ENCODE data around the gene GPRIN2. TPM values are rescaled to one million over a fixed set of nuclear protein-coding genes. Genes with fewer than 3 reads are reported as not detected.

Gene GPRIN2
- total RNA-seq, 1 donor from 2014 or later = not detected

DNA sequence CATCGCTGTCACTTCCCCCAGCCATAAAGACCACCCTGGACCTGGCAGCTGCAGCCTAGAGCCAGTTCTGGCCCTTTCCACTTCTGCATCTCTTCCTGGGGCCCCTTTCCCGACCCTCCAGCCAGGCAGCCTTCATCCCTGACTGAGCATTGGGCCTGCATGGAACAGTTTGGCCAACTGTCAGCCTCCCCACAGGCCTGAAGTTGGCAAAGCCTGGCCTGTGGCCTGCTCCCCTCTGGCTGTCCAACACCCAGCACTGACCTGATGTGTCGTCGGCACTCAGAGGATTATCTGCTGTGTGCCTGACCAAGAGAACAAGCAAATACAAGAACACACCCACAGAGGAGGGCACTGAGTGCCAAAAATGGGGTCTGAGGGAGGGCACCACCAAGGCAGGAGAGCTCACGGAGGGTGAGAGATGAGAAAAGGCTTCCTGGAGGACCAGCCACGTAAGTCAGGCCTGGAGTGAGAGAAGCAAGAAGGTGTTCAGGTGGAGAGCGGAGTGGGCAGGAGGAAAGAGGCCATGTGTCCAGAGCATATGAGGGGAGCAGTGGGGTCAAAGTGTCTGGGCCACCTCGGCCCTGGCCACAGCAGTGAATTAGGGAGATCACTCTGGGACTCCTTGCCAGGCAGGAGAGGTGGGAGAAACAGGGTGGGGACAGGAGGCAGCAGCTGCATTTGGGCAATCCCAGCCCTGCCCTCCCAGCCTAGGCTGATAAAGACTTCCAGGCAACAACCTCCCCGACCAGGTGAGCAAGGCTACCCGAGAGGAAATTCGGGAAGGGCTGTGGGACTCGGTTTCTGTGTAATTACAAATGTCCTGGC lies 4.5 kb downstream of the GPRIN2 start:
- intact Hi-C loops (cut with DNase I) = no loop called here
- ATAC-seq = no peak

DNA sequence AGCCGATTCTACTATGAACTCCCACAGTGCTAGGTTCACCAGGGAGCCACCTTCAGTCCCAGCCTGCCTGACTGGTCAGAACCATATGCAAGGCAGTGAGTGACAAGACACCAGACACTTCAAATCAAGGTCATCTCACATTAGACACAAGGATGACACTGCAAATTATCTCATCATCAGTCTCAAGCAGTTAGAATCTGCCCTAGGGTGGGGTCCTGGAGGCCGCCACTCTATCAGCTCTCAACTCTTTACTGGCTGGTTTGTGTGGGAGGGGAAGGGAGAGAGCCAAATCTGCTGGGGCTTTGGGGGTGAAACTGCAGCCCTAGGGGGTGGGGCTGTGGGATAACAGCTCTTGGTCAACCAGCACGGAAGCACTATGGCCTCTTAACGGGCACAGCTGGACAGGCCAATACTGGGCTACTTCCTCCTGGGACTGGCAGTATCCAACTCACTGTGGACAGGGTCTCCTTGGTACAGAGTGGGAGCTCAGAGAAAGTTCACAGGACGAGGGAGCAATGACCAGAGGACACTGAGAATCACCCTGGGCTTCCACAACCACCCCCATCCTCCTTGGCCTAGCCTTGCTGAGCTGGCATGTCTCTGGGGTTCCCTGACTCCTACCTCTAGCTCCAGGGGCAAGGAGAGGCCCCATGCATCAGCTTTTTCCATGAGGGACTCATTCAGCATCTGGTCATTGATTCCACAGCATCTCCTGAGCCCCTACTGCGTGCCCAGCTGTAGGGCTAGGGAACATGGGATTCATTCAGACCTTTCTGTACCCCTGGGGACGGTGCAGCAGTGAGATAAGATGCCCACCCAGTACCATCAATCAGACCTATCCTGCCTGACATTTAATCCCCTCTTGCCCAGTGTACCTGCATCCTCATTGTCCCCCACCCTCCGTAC lies 5.4 kb downstream of the GPRIN2 start:
- intact Hi-C loops (cut with DNase I) = no loop called here
- no peak for DNase-seq (ENCODE audit: missing footprints)
- no peak for ATAC-seq

More for the DNA sequence above, 4.5 kb downstream of the GPRIN2 start:
- DNase-seq (ENCODE audit: missing footprints) = peak; percentile 66

DNA sequence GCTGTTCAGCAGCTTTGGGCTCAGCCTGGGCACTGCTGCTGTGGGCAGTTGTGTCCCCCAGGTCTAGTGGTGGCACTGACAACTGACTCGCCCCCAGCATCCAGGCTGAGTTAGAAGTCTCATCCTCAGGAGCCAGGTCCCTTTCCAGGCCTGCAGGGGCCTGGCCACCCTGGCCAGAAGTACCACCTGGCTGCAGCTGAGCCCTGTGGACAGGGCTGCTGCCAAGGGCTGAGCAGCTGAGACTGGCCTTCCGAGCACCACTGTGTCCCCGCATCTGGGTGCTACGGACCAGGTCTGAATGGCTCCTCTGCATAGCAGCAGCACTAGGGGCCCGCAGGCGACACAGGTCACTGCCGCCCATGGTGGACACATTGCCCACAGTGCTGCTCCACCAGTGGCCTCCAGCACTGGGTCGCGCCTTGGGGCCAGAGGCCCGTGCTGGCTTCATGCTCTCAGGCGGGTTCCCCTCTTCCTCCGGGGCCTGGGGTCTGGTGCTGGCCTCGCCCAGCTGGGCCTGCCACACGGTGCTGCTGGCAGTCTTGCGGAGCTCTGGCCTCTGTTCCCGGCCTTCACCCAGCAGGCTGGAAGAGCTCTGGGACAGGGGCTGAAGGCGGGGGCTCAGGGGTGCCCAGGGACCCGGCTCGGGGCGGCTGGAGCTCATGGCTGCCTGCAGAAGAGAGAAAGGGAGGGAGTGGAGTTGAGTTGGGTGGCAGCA lies 6.2 kb downstream of the GPRIN2 start:
- DNase-seq (ENCODE audit: missing footprints) (peak; percentile 74), ATAC-seq (no peak)
- intact Hi-C loops (cut with DNase I) = no loop called here

DNA sequence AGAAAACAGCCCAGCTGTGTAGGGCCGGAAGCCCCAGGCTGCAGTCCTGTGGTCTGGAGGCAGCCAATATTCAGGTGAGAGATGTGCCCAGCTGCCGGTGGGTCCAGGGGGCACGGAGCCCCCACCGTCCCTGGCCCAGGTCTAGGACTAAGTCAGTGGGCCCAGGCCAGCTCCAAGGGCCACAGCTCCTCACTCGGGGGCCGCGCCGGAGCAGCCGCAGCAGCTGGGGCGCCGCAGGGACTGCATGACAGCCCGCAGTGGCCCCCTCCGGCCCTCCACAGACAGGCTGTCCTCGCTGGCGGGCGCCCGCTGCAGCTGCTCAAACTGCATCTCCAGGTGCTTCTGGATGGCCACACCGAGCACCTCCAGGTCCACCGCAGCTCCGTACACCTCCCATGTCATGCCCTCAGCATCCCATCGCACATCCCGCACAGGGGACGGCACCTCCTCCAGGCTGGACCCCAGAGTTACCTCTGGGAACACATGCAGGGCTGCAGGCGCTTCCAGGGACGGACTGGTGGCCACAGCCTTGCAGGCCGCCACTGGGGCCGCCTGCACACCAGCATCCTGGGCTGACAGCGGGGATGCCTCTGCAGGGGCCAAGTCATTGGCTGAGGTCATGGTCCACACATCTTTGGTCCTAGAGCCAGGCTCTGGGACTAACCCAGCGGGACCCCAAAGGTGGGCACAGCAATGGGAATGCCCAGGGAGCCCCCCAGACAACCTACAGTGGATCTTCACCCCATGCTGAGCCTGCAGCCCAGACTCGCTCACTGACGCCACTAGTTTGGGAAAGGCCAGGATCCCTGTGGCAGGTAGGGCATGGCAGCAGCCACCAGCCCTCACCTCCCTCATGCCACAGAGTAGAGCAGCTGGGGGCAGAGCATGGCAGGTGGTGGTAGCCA lies 7.0 kb downstream of the GPRIN2 start:
- no peak for ATAC-seq
- intact Hi-C loops (cut with DNase I) = no loop called here
- peak; percentile 68 for DNase-seq (ENCODE audit: missing footprints)

DNA sequence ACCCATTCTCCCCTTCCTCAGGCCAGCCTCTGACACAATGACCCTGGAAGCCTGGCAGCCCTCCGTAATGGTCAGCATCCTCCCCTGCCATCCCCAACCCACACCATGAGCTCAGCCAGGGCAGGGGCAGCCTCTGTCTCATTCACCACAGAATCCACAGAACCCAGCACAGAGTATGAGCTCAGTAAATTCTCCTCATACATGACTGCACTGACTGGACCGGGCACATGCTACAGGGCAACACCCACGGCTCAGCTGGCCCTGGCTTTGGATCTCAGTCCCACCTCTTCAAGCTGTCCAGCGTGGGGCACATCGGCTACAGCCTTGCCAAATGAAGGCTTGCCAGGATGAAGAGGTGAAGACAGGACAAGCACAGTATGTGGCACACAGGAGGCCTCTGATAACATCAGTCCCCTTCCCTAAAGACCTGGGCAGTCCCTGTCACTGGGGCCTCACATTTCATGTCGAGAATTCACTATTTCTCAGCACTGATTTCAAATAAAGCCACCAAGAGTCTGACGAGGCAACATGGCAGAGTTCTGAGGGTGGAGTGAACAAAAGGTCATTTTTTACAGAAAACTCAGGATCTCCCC lies 7.9 kb downstream of the GPRIN2 start:
- DNase-seq (ENCODE audit: missing footprints) = peak; percentile 62
- intact Hi-C loops (cut with DNase I) = no loop called here
- no peak for ATAC-seq

DNA sequence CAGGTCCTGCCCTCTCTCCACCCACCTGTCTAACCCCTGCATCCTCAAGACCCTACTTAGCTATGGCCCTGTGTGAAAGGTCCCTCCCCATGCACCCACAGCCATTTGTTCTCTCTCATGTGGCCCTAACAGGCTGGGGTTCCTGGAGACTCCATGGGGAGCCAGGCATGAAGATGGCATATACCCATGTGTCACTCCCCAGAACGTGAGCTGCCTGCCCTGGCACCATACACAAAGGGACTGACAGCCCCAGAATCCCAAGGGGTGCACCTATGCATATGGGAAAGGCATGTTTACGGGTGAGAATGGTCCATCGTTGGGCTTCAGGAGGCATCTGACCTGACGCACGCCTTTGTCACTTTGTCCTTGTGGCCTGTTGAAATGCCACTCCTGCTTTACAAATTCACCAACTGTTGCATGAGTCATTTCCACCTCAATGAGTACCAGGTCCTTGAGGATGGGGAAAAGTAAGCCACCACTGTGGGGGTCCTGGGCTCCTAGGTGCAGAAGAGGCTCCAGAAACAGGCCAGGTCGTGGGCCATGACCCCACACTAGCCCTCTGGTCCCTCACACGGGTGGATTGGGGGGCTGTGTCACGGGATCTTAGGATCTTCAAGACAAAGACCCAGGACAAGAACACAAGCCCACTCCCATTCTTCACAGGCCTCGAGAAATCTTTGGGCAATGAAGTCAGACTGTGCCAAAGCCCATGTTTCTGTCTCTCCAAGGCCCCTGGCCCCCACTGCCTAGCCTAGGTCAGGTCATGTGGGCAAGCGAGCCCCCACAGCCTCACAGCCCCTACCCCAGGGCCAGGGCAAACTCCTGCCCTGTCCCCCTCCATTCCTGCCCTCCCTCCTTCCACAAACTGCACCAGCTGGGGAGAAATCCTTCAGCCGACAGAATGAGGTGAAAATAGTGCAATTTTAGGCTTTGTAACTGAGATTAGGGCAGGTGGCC lies 8.6 kb downstream of the GPRIN2 start:
- intact Hi-C loops (cut with DNase I) = no loop called here
- no peak for ATAC-seq
- DNase-seq (ENCODE audit: missing footprints) = peak; percentile 69

DNA sequence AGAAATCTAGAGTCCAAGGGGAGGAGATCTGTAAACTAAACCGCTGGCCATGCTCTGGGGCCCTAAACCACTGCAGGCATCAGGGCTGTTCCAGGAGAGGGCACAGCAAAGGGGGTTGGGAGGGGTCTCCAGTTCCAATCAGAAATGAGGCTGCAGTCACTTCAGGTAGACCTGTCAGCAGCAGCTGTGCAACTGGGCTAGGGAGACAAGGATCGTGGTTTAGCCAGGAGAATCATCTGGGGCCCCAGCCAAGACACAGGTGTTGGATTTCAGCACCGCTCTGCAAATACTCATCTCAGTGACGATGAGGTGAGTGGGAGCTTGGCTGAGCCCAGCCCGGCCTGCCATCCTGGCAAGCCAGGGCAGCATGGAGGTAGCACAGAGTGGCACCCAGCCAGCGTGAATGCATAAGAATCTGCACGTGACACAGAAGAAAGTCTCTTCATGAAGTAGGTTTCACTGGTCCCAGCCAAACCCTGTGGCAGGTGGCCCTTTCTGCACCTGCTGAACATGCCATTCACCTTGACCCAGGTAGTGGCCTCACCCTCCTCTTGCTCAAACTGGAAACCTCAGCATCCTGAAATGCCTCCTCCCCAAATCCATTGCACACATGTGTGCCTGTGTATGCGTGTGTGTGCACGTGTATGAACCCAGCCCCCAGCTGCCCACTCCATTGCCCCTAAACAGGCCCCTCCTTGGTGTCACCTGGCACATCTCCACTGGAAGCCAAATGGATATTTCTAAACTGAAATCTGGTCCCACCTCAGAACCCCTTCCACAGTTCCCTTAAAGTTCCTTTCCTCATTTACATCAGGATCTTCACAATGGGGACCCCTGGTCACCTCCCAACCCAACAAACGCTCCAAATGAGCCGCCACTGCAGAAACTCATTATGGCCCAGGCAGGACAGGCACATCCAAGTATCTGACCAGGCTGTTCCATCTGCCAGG lies 9.6 kb downstream of the GPRIN2 start:
- DNase-seq (ENCODE audit: missing footprints) (no peak), ATAC-seq (no peak)
- intact Hi-C loops (cut with DNase I) = no loop called here

DNA sequence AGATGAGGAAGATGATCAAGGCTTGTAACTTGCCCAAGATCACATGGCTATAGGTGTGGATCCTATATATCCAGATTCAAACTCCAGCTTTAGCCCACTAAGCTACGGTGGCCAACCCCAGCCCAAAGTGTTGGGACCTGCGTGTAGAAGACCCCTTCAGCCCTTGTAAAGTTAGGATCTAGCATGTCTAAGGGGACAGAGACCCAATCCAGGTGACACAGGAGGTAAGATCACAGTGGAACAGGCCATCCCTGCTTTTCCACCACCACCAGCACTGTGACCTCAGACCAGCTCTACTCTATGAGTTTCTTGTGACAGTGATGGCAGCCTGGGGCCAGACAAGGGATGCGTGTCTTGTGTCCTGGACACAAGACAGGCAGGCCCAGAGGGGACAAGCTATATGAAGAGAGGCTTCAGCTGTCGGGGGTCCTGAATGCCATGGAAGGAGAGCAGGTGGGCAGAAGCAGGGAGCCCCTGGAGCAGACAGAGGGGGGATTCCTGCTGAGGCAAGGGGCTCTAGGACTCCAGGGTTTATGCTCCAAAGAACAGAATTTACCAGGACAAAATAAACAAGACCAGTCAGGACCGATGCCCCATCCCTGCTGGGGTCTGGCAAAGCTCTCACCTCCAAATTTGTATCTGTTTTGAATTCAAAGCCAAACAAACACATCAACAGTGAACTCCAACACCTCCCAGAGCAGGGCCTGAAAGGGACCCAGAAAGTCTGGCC lies 10.4 kb downstream of the GPRIN2 start:
- ATAC-seq = no peak
- peak; percentile 68 for DNase-seq (ENCODE audit: missing footprints)
- intact Hi-C loops (cut with DNase I) = no loop called here

DNA sequence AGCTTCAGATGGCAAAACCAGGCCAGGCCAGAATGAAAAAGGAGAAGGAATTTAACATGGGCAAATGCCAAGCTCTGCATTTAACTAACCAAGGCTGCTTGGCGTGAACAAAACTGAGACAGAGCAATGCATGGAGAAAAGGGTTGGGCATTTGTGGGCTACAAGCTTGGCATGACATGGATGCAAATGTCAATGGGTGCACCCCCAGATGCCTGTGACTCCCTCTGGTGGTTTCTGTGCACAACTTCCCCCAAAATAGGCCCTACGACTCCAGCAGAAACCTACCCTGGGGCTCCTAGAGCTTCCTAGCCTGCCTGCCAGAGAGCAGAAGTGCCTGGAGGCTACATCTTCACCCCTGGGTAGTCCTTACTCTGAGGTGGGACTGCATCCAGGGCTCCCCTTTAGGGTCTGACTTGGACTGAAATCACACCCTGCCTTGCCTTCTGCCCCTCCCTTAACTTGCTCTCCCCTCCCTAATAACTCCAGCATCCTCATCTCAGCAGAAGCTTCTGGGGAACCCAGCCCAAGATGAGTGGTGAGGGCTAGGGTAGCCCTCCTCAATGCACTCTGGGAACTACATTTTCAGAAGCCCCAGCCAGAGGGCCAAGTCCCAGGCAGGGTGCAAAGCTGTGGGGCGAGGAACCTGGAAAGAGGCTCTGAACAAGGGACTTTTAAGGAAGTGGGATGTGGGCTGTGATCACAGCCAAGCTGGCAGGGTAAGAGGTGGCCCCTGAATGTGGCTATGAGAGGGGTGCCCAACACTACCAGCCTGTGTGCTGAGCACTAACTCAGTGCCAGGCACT lies 11.3 kb downstream of the GPRIN2 start:
- DNase-seq (ENCODE audit: missing footprints) (peak; percentile 66), ATAC-seq (no peak)
- intact Hi-C loops (cut with DNase I) = no loop called here

DNA sequence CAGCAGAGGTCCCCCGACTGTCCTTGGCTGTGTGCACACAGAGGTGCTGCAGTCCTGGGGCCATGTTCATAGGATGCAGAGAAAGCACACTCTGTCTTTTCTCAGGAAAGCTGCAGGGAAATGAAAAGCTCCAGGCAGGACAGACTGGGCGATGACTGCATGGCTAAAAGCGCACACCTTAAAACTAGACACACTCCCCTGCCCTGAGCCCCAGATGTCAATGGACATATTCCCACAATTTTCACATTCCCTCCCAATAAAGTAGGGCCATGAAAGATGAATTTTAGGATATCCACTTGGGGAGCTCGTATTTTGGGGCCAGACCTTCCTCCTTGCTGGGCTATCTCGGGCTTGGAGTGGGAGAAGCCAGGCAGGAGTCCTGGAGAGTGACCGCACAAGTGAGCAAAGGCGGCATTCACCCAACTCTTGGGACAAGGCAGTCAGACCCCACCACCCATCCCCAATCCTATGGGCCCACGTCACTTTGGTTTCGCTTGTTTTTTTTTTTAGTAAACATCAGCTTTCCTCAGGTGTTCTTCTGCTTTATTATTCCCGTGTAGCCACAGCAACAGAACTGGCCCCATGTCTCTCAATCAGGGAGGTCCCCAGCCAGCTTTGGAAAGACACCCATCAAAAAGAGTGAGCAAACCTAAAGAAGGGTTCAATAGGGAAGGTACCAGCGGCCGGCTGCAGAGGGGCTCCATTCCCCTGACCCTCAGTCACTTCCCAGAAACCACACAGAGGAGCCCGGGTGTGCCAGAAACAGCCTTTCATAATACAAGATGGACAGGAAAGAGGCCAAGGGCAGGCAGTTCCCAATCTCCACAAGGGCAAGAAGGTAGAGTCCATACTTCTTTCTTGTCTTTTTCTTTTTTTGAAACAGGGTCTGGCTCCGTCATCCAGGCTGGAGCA lies 12.7 kb downstream of the GPRIN2 start:
- ATAC-seq (no peak), DNase-seq (ENCODE audit: missing footprints) (peak; percentile 72)
- intact Hi-C loops (cut with DNase I) = no loop called here

DNA sequence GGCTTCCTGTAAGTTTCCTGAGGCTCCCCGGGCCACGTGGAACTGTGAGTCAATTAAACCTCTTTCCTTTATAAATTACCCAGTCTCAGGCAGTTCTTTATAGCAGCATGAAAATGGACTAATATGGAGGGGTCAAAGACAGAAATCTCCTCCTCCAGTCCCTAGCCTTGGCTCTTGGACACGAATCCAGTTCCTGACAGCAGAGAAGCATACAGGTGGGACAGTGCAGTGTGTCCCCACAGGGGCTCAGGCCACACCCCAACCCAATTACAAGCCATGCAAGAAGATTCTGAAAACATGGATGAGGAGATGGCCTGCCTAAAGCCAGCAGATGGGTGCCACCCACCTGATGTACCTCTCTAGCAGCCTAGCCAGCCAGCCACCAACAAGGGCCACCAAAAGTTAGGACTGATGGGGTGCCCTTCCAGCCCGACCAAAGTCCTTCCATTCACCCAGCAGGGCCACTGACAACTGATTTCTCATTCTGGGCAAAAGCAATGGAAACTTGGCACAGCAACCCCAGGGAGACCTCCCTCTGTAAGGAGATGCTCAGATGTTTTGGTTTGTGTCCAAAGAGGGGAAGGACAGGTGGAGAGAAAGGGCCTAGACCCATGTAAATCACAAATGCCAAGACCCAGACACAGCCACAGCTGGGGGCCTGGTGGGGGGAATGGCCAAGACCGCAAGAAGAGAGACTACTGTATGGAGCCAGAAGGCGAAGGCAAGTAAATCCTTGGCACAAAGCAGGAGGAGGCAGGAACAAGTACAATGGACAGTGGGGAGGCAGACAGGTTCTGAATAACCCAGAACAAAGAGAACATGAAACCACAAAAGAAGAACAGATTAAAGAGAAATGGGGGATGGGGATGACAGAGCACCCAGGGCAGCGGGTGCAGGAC lies 13.6 kb downstream of the GPRIN2 start:
- intact Hi-C loops (cut with DNase I) = no loop called here
- no peak for ATAC-seq
- DNase-seq (ENCODE audit: missing footprints) = peak; percentile 62

DNA sequence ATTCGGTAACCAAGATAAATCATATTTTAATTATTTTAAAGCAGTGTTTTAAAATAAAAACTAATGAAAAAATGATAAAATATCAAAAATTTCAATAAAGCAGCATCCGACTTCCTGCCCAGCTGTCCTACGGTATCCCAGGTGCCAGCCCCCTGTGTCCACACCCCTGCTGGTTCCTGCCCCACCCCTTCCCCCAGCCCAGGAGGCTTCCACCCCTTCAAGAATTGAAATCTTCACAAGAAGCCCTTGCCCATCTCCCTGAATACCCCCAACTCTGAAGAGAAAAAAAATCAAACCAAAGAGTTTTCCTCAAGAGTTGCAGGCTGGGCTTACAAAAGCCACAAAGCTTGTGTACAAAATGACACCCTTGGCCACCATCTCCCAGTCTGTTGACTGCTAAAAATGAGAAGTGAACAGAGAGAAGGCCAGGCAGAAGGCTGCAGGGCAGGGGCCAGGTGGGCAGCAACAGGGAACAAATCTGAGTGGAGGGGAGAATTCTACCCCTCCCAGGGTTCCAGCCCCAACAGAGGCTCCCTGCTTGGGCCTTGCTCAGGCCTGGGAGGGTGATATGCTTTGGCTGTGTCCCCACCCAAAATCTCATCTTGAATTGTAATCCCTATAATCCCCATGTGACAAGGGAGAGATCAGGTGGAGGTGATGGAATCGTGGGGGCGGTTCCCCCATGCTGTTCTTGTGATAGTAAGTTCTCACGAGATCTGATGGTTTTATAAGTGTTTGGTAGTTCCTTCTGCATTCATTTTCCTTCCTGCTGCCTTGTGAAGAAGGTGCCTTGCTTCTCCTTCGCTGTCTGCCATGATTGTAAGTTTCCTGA lies 14.5 kb downstream of the GPRIN2 start:
- peak; percentile 70 for DNase-seq (ENCODE audit: missing footprints)
- intact Hi-C loops (cut with DNase I) = no loop called here
- no peak for ATAC-seq

Data from Right ventricle myocardium inferior (tissue), 1 donor.